ENCODE measurements around the gene NUFIP1. TPM values are rescaled to one million over a fixed set of nuclear protein-coding genes. Genes with fewer than 3 reads are reported as not detected.

Gene NUFIP1
- total and polyA plus RNA-seq, 2 donors (not counting 3 experiments of a cell fraction or from before 2014, with no cell fraction given) = 1.4 to 6.9 TPM

GRCh38 chr13:44920013-44920412, 69.3 kb downstream of the NUFIP1 start:
- Histone ChIP-seq H3K36me3 (ENCODE audit: control insufficient read depth in 2 of 2, extremely low read depth in 1 of 2, insufficient read depth in 2 of 2, low read length in 2 of 2) (no peaks in the 10 kb centered on the region), H2AFZ (ENCODE audit: low read depth, low read length) (no peak overlapping the region), H3K4me3 (replicated peaks in 1 of 3; ENCODE audit: insufficient read depth in 1 of 3, low read depth in 1 of 3, low read length in 3 of 3) (no peak overlapping the region), H3K27me3 (ENCODE audit: control insufficient read depth in 2 of 2, insufficient read depth in 2 of 2, low read length in 2 of 2) (no peaks in the 10 kb centered on the region), H3K9me3 (replicated peaks; ENCODE audit: control insufficient read depth, insufficient read depth, low read length) (no peaks in the 10 kb centered on the region), H3K9ac (replicated peaks; ENCODE audit: extremely low read depth, insufficient read depth, low read length) (no peak overlapping the region), H3K9me1 (replicated peaks; ENCODE audit: control insufficient read depth, extremely low read depth, insufficient read depth, low read length) (no peaks in the 10 kb centered on the region), H3K4me1 (ENCODE audit: control insufficient read depth, extremely low read depth, insufficient read depth, low read length) (peaks cover 30% of the 10 kb centered on the region), H3K79me2 (ENCODE audit: control insufficient read depth, insufficient read depth, low read length) (no peaks in the 10 kb centered on the region), H4K20me1 (replicated peaks; ENCODE audit: control insufficient read depth, extremely low read depth, insufficient read depth, low read length) (no peaks in the 10 kb centered on the region), H3K4me2 (ENCODE audit: insufficient read depth, low read length) (no peak overlapping the region), H3K27ac (ENCODE audit: insufficient read depth, low read depth, low read length) (no peak overlapping the region)
- no peak for FAIRE-seq
- no peak for TF ChIP-seq FOS (IDR thresholded peaks at IDR 0.05; ENCODE audit: borderline replicate concordance, insufficient read depth, low read length)
- no peak for TF ChIP-seq POLR2AphosphoS5 (IDR thresholded peaks at IDR 0.05; ENCODE audit: insufficient read depth, low read depth, low read length)
- no peak for TF ChIP-seq MYC (IDR thresholded peaks at IDR 0.05; ENCODE audit: low read depth, low read length)
- TF ChIP-seq MAX (IDR thresholded peaks at IDR 0.05; ENCODE audit: insufficient read depth, insufficient read length) = no peak
- no peak for TF ChIP-seq POLR2A (IDR thresholded peaks at IDR 0.05; ENCODE audit: low read depth, low read length)
- TF ChIP-seq EZH2 (IDR thresholded peaks at IDR 0.05; ENCODE audit: borderline replicate concordance, low read depth, low read length, severe bottlenecking) = no peak
- no peak for TF ChIP-seq CTCF (IDR thresholded peaks at IDR 0.05; ENCODE audit: extremely low read depth in 1 of 2, insufficient read depth in 1 of 2, low read depth in 1 of 2, low read length in 2 of 2)
- no peak for TF ChIP-seq JUN (IDR thresholded peaks at IDR 0.05; ENCODE audit: borderline replicate concordance, insufficient read depth, insufficient read length, low read depth)
- TF ChIP-seq GATA2 (IDR thresholded peaks at IDR 0.05; ENCODE audit: insufficient read depth, insufficient read length, low read depth, low read length) = no peak
- DNase-seq (ENCODE audit: low read depth, low spot score) = no peak
- dilution Hi-C loops (cut with MboI; ENCODE audit: extremely low pct_ligation_motif_present, low sequenced_read_pairs) (no loop called here), intact Hi-C loops (cut with micrococcal nuclease) (no loop called here)
- BruUV-seq (replicated peaks) = no TSS peak
- CTCF ChIA-PET = interaction anchor here (4.2 kb wide), 1 partner anchor 49 kb away, joined by 34 read pairs; no protein-coding TSS in a partner anchor
- POLR2A ChIA-PET = no interaction called here

Data from endothelial cell of umbilical vein (primary cell).